NCI-H2227 treated with DMSO at 0.1 percent for 48 hours (cell line): ENCODE data around the gene RBM10.

ENCODE experiments used
- DNase-seq: peaks from one replicate; lab custom pipeline; 2025; lab: John Stamatoyannopoulos, UW

Gene RBM10

DNA sequence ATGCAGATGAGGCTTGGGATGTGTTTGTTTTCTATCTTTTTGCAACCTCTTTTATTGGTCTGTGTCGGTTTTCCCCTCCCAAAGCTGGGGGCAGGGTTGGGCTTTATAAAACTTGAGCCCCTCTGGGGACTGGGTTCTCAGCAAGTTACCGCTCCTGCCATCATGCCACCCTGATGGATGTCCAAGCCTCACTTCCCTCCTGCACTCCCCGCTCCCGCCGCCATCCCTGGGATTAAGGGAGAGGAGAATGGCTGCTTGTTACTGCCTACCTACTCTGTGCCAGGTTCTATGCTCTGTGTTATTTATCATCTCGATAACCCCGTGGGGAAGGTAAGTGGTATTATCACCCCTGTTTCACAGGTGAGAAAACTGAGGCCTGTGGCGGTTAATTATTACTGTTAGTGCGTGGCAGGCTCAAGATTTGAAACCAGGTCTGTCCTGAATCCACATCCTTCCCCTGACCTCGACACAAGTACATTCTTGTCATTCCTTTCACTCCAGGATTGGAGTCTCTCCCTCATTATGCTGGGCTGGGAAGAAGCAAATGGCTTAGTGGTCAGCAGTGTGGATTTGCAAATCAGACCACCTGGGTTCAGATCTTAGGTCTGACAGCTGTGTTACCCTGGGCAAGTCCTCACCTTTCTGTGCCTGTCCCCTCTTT, 53.1 kb downstream of the RBM10 start:
- DNase-seq: no peak

DNA sequence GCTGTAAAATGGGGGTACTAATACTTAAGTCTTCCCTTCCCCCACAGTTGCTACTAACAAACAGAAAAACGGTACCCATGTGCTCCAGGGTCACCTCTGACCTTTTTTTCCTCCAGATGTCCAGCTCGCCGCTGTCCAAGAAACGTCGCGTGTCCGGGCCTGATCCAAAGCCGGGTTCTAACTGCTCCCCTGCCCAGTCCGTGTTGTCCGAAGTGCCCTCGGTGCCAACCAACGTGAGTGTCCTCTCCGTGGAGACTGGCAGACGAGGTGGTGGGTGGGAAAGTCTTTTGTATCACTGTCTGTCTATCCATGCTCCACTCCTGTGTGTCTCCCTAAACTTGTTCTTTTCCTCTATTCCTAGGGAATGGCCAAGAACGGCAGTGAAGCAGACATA, 53.7 kb downstream of the RBM10 start:
- DNase-seq: no peak

DNA sequence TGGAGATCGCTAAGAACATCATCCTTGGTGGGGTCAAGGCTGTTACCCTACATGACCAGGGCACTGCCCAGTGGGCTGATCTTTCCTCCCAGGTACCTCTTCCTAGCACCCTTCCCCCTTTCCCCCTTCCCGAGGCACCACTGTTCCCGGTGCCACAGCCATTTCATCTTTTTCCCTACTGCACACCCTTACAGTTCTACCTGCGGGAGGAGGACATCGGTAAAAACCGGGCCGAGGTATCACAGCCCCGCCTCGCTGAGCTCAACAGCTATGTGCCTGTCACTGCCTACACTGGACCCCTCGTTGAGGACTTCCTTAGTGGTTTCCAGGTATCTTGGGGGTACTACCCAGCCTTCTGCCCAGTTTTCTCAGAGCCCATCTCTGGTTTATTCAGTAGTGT, 54.3 kb downstream of the RBM10 start:
- DNase-seq: no peak

DNA sequence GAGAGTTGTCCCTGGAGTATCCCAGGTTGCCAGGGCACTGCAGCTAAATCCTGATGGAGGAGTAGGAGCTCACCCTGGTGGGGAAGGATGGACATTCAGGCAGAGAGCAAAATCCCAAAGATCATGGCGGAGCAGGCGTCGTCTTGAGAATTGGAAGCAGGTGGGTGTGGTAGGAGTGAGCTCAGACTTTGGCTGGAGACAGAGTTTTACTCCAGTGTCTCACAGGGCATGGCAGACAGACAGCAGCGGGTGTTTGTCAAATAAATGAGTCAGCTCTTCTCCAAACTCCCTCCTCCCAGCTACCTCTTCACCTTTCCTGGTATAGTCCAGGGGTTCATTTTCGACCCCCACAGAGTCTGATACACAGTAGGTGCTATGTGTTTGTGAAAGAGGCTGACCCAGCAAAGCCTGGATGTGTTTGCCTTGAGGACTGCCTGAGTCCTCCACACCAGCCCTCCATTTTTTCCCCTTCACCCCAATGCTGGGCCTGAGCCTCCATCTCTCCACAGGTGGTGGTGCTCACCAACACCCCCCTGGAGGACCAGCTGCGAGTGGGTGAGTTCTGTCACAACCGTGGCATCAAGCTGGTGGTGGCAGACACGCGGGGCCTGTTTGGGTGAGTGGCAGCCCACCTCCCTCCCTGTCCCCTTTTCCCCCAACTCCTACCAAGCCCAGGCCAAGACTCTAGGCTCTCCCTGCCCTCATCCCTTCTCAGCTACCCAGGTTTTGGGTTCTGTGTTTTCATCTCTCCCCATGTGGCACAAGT, 55.5 kb downstream of the RBM10 start:
- DNase-seq: peak; percentile 3

DNA sequence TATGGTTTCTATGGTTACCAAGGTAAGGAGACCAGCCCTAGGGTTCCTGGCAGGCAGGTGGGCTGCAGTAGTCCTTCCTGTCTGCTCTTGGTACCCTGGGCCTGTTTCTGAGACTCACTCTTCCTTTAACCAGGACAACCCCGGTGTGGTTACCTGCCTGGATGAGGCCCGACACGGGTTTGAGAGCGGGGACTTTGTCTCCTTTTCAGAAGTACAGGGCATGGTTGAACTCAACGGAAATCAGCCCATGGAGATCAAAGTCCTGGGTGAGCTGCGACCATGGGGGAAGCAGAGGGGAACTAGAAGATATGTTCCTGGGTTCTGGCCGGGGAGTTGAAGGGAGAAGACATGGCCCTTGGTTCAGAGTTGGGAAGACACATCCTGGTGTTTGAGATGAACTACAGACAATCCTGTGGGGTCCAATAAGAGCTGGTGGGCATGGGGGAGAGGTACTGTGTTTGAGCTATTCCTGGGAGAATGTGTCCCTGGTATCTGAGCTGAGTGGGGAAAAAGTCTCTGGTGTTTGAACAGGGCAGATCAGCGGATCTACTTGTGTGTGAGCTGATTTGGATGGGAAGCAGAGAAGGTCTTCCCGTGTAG, 56.4 kb downstream of the RBM10 start:
- no peak for DNase-seq

DNA sequence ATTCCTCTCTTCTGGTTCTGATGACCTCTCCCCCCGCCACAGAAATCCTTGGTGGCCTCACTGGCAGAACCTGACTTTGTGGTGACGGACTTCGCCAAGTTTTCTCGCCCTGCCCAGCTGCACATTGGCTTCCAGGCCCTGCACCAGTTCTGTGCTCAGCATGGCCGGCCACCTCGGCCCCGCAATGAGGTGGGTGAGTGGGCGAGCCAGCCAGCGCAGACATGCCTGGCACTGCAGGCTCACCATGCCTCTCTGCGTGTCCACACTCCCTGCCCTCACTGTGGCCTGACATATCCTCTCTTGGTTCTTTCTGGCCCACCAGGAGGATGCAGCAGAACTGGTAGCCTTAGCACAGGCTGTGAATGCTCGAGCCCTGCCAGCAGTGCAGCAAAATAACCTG, 57.3 kb downstream of the RBM10 start:
- DNase-seq: no peak

DNA sequence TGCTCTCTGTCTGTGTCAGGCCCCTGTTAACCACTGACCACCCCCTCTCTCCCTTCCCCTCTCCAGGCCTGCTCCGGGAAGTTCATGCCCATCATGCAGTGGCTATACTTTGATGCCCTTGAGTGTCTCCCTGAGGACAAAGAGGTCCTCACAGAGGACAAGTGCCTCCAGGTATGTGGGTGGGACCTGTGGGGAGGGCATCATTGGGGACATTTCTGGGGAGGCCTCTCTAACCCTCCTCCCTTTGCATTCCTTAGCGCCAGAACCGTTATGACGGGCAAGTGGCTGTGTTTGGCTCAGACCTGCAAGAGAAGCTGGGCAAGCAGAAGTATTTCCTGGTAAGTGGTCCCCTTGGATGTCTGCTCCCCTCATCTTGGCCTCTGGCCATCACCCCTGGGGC, 57.9 kb downstream of the RBM10 start:
- no peak for DNase-seq

DNA sequence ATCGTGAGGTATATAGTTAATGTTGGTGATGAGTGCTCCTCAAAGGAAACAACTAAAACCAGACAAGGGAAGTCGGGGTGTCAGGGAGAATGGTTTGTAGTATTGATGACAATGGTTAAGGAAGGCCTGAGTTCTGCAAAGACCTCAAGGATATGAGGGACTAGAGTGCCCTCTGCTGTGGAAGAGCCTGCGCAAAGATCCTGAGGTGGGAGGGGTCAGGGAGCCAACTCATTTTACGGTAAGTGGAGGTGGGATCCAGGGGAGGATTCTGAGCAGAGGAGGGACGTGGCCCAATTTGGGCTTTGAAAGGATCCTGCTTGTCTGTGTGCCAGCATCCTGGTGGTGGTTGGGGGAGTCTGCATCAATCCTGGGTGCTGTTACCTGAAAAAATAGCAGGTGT, 59.9 kb downstream of the RBM10 start:
- no peak for DNase-seq

DNA sequence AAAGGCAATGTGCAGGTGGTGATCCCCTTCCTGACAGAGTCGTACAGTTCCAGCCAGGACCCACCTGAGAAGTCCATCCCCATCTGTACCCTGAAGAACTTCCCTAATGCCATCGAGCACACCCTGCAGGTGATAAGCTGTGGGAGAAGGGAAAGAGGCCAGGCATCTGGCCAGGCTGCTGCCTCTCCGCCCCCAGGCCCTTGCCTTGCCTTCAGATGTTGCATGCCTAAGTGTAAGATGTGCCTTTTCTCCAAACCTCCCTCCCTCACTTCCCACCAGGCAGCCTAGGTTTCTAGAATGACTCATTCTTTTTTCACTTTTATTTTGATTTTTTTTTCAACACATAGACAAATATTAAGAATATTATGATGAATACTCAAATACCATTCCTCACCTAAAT, 61.3 kb downstream of the RBM10 start:
- no peak for DNase-seq

DNA sequence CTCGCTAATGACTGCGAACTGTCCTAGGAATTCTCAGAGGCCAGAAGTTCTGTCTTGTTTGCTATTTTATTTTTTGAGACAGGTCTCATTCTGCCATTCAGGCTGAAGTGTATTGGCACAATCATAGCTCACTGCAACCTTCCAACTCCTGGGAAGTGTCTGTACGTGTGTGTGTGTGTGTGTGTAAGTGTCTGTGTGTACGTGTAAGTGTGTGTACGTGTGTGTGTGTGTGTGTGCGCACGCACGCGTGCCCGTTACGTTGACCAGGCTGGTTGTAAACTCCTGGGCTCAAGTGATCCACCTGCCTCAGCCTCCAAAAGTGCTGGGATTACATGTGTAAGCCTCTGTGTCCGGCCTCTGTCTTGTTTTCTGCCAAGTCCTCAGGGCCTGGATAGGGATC, 63.1 kb downstream of the RBM10 start:
- no peak for DNase-seq

DNA sequence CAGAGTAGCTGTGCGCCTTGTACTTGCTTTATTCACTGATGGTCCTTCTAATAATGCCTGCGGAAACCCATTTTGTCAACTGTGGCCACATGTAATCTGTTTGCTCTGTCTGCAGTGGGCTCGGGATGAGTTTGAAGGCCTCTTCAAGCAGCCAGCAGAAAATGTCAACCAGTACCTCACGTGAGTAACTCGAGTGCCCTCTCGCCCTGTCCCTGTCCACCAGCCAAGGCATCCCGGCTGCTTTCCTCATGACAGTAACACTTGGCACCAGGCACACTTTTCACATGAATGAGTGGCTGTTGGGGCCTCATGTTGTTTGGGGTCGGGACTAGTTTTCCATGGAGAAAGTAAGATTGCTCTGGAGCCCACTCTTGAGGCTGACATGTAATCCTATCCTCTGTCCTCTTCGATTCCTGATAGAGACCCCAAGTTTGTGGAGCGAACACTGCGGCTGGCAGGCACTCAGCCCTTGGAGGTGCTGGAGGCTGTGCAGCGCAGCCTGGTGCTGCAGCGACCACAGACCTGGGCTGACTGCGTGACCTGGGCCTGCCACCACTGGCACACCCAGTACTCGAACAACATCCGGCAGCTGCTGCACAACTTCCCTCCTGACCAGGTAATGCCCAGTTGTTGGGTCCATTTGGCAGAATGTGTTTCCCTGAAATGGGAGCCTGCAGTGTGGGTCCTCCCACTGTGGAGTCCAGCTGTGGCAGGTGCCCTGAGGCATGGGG, 64.7 kb downstream of the RBM10 start:
- DNase-seq: no peak

DNA sequence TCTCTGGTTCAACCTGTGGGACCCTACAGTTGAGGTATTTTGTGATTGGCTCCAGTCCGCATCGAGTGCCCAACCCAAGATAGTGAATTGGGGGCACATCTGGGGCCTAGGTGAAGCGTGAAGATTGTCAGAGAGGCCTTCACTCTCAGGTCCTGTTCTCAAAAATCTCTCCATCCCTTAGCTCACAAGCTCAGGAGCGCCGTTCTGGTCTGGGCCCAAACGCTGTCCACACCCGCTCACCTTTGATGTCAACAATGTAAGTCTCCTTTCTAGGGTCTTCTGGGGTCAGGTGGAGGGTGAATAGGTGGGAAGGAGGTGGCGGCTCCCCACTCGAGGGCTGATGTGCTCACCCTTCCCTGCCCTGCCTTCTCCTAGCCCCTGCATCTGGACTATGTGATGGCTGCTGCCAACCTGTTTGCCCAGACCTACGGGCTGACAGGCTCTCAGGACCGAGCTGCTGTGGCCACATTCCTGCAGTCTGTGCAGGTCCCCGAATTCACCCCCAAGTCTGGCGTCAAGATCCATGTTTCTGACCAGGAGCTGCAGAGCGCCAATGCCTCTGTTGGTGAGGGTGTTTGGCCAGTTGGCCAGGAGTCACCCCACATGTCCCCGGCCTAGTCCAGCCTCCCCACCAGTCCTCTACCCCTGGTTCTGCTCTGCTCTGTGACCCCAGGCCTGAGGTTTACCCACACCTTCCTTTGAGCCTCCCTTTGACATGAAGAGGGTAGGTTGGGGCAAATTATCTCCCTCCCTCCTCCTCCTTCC, 65.8 kb downstream of the RBM10 start:
- no peak for DNase-seq

DNA sequence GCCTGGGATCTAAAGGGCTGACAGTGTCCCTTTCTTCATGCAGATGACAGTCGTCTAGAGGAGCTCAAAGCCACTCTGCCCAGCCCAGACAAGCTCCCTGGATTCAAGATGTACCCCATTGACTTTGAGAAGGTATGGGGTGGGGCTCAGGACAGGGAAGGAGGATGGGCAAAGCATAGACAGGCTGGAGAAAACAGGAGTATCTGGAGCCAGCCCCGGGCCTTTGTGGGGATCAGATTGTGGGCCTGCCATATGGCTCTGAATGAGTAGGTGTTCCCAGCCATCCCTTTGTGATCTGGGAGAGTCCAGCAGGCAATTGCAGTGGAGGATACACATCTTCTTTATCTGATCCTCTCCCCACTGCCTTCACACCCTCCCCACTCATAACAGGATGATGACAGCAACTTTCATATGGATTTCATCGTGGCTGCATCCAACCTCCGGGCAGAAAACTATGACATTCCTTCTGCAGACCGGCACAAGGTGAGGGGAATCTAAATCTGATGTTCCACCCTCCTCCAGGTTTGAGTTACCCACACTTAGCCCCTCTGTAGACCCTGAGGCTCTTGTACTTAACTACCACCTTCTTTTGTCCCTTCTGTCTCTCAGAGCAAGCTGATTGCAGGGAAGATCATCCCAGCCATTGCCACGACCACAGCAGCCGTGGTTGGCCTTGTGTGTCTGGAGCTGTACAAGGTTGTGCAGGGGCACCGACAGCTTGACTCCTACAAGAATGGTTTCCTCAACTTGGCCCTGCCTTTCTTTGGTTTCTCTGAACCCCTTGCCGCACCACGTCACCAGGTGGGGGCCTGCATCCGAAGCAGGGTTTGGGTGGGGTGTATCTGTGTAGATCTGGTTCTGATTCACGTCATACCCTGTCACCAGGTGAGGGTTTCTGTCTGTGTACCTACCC, 67.6 kb downstream of the RBM10 start:
- DNase-seq: no peak

DNA sequence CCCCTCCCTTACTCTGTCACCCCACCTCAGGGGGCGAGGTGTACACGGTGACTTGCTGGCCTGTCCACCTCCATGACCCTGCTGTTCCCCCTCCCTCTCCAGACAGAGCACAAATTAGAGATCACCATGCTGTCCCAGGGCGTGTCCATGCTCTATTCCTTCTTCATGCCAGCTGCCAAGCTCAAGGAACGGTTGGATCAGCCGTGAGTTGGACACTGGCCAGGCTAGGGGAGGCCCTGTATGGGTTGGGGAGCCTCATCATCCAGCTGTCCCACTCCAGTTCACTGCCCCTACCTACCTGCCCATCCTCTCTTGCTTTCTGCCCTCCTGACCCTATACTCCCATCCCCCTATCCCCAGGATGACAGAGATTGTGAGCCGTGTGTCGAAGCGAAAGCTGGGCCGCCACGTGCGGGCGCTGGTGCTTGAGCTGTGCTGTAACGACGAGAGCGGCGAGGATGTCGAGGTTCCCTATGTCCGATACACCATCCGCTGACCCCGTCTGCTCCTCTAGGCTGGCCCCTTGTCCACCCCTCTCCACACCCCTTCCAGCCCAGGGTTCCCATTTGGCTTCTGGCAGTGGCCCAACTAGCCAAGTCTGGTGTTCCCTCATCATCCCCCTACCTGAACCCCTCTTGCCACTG, 69.5 kb downstream of the RBM10 start:
- no peak for DNase-seq

DNA sequence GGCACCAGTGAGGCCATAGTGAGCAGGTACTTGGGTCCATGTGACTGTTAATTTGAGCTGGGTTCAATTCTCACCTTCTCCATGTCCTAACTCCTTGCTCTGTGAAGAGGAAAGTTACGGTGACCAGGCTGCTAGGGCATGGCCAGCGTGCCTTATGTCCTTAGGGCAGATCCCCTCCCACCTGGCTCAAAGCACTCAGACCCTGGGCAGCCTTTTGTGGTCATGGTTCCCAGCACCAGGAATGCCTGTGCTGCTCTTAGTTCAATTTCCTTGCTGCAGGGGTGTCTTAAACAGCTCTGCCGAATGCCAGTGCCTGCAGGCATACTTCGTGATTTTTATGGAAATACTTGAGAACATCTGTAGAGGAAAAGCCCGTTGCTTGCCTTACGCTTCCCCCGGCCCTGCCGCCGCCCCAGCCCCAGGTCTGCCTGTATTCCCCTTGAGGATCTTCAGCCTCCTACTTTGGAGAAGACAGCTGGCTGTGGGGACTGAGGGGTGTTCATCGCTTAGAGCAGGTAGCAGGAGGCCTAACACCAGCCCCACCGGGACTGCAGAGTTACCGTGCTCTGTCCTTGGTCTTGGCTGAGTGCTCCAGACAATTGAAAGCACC, 70.4 kb downstream of the RBM10 start:
- DNase-seq: no peak

DNA sequence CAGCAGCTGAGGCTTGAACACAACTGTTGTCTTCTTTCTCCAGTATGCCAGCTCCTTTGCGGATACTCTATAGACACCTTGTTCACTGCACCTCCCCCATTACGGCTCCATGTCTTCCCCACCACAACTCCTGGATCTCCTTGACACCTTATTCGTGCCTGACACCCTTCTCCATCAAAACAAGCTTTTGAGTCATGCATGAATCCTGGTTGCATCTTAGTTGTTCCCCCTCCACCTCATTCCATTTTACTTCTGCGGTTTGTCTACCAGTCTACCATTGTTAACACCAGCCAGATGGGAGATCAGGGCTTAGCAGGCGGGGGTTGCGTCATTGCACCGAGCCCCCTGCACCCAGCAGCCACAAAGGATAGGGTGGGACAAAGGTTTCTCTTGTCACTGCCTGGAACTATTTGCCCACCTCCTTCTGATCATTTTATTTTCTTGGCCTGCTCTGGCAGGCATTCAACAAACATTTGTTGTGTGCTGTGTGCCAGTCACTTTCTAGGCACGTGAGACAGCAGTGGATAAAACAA, 71.4 kb downstream of the RBM10 start:
- DNase-seq: no peak

DNA sequence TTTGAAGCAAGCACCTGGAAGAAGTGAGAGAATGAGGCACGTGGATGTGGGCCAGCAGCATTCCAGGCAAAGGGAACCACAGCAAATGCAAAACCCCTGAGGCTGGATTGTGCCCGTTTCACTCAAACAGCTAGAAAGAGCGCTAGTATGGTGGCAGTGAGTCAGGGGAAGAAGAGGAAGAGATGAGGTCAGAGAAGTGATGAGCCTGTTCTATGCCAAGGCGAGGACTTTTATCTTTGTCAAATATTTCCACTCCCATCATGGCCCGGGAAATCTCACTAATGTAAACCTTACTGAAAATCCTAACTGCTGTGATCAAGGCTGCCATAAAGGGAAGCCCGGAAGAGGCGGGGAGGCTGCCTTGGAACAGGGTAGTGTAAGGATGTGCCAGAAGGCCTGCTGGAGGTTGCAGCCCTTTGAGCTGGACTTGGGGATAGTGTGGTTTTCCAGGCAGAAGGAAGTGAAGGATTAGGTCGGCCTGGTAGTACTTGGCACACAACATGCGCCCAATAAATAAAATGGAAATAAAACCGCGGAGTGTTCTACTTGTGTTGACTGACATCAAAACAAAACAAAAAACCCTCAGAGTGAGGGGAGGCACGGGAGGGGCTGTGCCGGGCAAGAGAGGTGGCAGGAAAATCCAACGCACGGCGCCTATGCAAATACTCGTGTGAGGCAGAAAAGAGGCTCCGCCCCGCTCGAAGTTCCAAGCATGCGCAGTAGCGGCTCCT, 72.3 kb downstream of the RBM10 start:
- peak; percentile 81 for DNase-seq

DNA sequence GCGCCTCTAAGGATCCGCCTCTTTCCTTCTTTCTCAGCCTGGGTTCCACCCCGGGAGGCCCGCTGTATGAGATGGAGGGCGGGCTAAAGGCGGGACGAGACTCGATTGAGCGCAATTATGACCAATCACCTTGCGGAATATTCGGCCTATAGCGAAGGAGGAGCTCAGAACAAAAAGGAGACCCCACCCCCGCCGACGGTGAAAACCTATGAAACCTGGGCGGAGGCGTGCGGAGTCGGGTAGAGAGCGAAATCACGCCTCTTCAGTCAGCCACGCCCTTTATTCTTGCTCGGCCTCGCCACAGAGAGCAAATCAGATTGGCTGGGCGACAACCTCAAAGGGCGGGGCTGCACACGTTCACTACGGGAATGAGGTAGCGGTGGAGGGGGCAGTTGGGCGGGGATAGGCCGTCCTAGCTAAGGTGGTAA, 72.8 kb downstream of the RBM10 start:
- DNase-seq: peak; percentile 100
